Measurements from ENCODE around the gene SASH1.

SASH1 gene

DNA sequence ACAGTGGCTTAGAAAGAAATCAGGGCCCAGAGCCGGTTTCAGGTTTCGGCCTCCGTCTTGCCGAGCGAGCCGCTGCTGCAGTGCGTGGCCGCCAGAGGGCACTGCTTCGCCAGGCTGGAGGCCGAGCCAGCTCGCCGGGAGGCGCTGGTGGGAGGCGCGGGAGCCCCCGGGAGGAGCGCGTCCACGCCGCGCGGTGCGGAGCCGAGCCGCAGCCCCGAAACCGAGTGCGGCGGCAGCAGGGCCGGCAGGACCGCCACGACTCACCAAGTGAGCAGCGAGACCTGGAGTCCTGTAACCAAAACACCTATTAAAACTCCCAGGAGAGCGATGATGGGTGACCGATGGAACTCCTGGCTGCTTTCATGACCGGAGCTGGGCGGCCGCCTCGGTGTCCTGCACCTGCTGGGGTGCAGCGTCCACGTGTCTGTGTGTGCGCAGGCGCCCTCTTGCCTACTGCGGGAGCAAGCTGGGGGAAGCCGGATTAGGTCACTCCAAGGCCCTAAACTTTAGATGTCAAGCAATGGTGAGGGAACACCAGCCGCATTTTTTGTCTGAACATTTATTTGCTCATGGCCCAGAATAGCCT is 217.3 kb downstream of the SASH1 start (continued):
- TF ChIP-seq, protein P1, sequence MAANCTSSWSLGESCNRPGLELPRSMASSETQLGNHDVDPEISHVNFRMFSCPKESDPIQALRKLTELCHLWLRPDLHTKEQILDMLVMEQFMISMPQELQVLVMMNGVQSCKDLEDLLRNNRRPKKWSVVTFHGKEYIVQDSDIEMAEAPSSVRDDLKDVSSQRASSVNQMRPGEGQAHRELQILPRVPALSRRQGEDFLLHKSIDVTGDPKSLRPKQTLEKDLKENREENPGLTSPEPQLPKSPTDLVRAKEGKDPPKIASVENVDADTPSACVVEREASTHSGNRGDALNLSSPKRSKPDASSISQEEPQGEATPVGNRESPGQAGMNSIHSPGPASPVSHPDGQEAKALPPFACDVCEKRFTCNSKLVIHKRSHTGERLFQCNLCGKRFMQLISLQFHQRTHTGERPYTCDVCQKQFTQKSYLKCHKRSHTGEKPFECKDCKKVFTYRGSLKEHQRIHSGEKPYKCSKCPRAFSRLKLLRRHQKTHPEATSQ (tag by site-specific recombination; IDR thresholded peaks at IDR 0.05): 0 out of 2 replicates have a peak, but pooled peaks have one; percentile 12
- TF ChIP-seq, protein P2, sequence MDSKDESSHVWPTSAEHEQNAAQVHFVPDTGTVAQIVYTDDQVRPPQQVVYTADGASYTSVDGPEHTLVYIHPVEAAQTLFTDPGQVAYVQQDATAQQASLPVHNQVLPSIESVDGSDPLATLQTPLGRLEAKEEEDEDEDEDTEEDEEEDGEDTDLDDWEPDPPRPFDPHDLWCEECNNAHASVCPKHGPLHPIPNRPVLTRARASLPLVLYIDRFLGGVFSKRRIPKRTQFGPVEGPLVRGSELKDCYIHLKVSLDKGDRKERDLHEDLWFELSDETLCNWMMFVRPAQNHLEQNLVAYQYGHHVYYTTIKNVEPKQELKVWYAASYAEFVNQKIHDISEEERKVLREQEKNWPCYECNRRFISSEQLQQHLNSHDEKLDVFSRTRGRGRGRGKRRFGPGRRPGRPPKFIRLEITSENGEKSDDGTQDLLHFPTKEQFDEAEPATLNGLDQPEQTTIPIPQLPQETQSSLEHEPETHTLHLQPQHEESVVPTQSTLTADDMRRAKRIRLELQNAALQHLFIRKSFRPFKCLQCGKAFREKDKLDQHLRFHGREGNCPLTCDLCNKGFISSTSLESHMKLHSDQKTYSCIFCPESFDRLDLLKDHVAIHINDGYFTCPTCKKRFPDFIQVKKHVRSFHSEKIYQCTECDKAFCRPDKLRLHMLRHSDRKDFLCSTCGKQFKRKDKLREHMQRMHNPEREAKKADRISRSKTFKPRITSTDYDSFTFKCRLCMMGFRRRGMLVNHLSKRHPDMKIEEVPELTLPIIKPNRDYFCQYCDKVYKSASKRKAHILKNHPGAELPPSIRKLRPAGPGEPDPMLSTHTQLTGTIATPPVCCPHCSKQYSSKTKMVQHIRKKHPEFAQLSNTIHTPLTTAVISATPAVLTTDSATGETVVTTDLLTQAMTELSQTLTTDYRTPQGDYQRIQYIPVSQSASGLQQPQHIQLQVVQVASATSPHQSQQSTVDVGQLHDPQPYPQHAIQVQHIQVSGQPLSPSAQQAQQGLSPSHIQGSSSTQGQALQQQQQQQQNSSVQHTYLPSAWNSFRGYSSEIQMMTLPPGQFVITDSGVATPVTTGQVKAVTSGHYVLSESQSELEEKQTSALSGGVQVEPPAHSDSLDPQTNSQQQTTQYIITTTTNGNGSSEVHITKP (tag by site-specific recombination; IDR thresholded peaks at IDR 0.05): peak; percentile 17; the same call in 1 of the 2 replicates
- TF ChIP-seq GLIS1 (tag by site-specific recombination; IDR thresholded peaks at IDR 0.05): peak; percentile 72
- TF ChIP-seq, protein P3, sequence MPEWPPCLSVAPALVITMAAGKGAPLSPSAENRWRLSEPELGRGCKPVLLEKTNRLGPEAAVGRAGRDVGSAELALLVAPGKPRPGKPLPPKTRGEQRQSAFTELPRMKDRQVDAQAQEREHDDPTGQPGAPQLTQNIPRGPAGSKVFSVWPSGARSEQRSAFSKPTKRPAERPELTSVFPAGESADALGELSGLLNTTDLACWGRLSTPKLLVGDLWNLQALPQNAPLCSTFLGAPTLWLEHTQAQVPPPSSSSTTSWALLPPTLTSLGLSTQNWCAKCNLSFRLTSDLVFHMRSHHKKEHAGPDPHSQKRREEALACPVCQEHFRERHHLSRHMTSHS (tag by site-specific recombination; IDR thresholded peaks at IDR 0.05): no peak
- no peak for TF ChIP-seq SALL2 (tag by site-specific recombination; IDR thresholded peaks at IDR 0.05; ENCODE audit: borderline replicate concordance)
- TF ChIP-seq ZNF76 (tag by site-specific recombination; IDR thresholded peaks at IDR 0.05; ENCODE audit: borderline replicate concordance, low read depth): no peak; the same call in 1 of the 2 replicates
- TF ChIP-seq, protein P4, sequence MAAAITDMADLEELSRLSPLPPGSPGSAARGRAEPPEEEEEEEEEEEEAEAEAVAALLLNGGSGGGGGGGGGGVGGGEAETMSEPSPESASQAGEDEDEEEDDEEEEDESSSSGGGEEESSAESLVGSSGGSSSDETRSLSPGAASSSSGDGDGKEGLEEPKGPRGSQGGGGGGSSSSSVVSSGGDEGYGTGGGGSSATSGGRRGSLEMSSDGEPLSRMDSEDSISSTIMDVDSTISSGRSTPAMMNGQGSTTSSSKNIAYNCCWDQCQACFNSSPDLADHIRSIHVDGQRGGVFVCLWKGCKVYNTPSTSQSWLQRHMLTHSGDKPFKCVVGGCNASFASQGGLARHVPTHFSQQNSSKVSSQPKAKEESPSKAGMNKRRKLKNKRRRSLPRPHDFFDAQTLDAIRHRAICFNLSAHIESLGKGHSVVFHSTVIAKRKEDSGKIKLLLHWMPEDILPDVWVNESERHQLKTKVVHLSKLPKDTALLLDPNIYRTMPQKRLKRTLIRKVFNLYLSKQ (tag by site-specific recombination; IDR thresholded peaks at IDR 0.05; ENCODE audit: borderline replicate concordance): no peak
- TF ChIP-seq TRIM28 (IDR thresholded peaks at IDR 0.05; ENCODE audit: borderline replicate concordance, low read length): peak; percentile 75; the same call in 1 of the 2 replicates
- TF ChIP-seq ZNF223 (tag by site-specific recombination; IDR thresholded peaks at IDR 0.05): no peak; the same call in 1 of the 2 replicates
- no peak for TF ChIP-seq ZNF48 (tag by site-specific recombination; IDR thresholded peaks at IDR 0.05)
- no peak for TF ChIP-seq ZNF433 (tag by site-specific recombination; IDR thresholded peaks at IDR 0.05; ENCODE audit: low read depth)
- no peak for TF ChIP-seq ZNF211 (tag by site-specific recombination; IDR thresholded peaks at IDR 0.05; ENCODE audit: low read depth)
- TF ChIP-seq, protein P5, sequence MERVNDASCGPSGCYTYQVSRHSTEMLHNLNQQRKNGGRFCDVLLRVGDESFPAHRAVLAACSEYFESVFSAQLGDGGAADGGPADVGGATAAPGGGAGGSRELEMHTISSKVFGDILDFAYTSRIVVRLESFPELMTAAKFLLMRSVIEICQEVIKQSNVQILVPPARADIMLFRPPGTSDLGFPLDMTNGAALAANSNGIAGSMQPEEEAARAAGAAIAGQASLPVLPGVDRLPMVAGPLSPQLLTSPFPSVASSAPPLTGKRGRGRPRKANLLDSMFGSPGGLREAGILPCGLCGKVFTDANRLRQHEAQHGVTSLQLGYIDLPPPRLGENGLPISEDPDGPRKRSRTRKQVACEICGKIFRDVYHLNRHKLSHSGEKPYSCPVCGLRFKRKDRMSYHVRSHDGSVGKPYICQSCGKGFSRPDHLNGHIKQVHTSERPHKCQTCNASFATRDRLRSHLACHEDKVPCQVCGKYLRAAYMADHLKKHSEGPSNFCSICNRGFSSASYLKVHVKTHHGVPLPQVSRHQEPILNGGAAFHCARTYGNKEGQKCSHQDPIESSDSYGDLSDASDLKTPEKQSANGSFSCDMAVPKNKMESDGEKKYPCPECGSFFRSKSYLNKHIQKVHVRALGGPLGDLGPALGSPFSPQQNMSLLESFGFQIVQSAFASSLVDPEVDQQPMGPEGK (tag by site-specific recombination; IDR thresholded peaks at IDR 0.05): peak; percentile 68
- no peak for TF ChIP-seq ZNF174 (tag by site-specific recombination; IDR thresholded peaks at IDR 0.05)
- peak; percentile 43; the same call in 1 of the 2 replicates for TF ChIP-seq GFI1B (tag by site-specific recombination; IDR thresholded peaks at IDR 0.05)
- TF ChIP-seq ZNF585B (tag by site-specific recombination; IDR thresholded peaks at IDR 0.05): no peak
- TF ChIP-seq ZNF658 (tag by site-specific recombination; IDR thresholded peaks at IDR 0.05): no peak
- TF ChIP-seq ZBTB17 (tag by site-specific recombination; IDR thresholded peaks at IDR 0.05): peak; percentile 51; the same call in 1 of the 2 replicates
- TF ChIP-seq ZNF701 (tag by site-specific recombination; IDR thresholded peaks at IDR 0.05): 0 out of 2 replicates have a peak, but pooled peaks have one; percentile 25
- TF ChIP-seq ZNF837 (tag by site-specific recombination; IDR thresholded peaks at IDR 0.05): no peak
- TF ChIP-seq KLF1 (tag by site-specific recombination; IDR thresholded peaks at IDR 0.05): no peak
- TF ChIP-seq ZBTB21 (tag by site-specific recombination; IDR thresholded peaks at IDR 0.05): no peak
- TF ChIP-seq IKZF3 (tag by site-specific recombination; IDR thresholded peaks at IDR 0.05): 0 out of 2 replicates have a peak, but pooled peaks have one; percentile 56
- TF ChIP-seq ZFP69B (tag by site-specific recombination; IDR thresholded peaks at IDR 0.05): 0 out of 2 replicates have a peak, but pooled peaks have one; percentile 35
- peak; percentile 60 for TF ChIP-seq ZIC2 (tag by site-specific recombination; IDR thresholded peaks at IDR 0.05)
- peak; percentile 76 for TF ChIP-seq ZNF324 (tag by site-specific recombination; IDR thresholded peaks at IDR 0.05)
- 0 out of 2 replicates have a peak, but pooled peaks have one; percentile 23 for TF ChIP-seq KLF16 (tag by site-specific recombination; IDR thresholded peaks at IDR 0.05)

All from HEK293 (cell line).